22Rv1 (cell line): ENCODE measurements around the gene RPGR.

ENCODE experiments used
- H3K27ac ChIP-seq: fragments of 450-650 bp; 2 replicates; pipeline ENCODE4 v1.5.1; 2017
- CTCF ChIP-seq: fragments of 450-650 bp; IDR thresholded peaks from 2 replicates; pipeline ENCODE4 v1.5.1; 2017; ENCODE audit warnings: mild to moderate bottlenecking
- ZFX ChIP-seq: fragments of 450-650 bp; IDR thresholded peaks from 2 replicates; pipeline ENCODE4 v1.6.1; 2017; ENCODE audit warnings: antibody characterized with exemption, borderline replicate concordance

RPGR gene

GRCh38 chrX:38232079-38232686 is 95.1 kb downstream of the RPGR start:
- TF ChIP-seq ZFX (no peak), CTCF (no peak)
- H3K27ac ChIP-seq: no peak overlapping the region

- H3K27ac ChIP-seq: no peak overlapping the region
- TF ChIP-seq ZFX (no peak), CTCF (no peak)
These were observed 102.2 kb downstream of the RPGR start for GRCh38 chrX:38225093-38225492.

- TF ChIP-seq ZFX (no peak), CTCF (no peak)
- H3K27ac ChIP-seq: no peak overlapping the region
These were observed 103.1 kb downstream of the RPGR start for GRCh38 chrX:38224160-38224559.

- H3K27ac ChIP-seq: no peak overlapping the region
- TF ChIP-seq CTCF: no peak
- TF ChIP-seq ZFX: no peak
These were observed 105.8 kb downstream of the RPGR start for GRCh38 chrX:38221391-38221929.

GRCh38 chrX:38220415-38221390 is 106.6 kb downstream of the RPGR start, which contains the start of gene SRPX:
Gene SRPX, minus strand, starts transcription at chrX:38220871. Its CDS starts 79 bp downstream, at chrX:38220792.
- no peak within 1 kb of the TSS for H3K27ac ChIP-seq
- no peak for TF ChIP-seq CTCF

- TF ChIP-seq CTCF: peak; percentile 40
- no peak for TF ChIP-seq ZFX
- H3K27ac ChIP-seq: no peak overlapping the region
These were observed 107.3 kb downstream of the RPGR start for GRCh38 chrX:38220024-38220414.
